ENCODE data around the gene URI1.

The URI1 gene

GRCh38 chr19:29971002-29971401 is 29.0 kb downstream of the URI1 start:
- DNase-seq (ENCODE audit: low read depth, low spot score) = no peak

DNA sequence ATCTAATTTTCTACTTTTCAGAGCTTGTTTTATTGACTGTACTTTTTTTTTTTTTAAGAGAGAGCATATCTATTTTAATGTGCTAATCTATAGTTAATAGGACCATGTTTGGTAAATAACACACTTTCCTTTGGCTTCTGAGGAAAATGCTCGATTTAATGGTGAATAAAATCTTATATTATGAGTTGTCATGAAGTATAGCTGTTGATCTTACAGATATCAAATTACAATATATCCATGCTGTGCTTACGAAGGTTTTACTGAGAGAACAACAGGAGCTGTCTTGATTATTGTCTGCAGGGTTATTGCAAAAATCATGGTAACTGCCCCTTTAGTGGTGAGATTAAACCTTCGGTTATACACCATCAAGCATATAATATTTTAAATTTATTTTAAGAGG is 29.6 kb downstream of the URI1 start:
- DNase-seq (ENCODE audit: low read depth, low spot score) = no peak

DNA sequence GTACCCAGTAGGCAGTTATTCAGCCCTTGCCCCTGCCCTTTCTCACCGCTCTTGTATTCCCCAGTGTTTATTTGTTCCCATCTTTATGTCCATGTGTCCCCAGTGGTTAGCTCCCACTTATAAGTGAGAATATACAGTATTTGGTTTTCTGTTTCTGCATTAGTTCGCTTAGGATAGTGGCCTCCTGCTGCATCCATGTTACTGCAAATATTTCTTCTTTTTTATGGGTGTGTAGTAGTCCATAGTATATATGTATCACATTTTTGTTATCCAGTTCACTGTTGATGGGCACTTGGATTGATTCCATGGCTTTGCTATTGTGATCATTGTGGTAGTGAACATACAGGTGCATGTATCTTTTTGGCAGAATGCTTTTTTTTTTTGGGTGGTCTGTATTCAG is 32.7 kb downstream of the URI1 start:
- no peak for DNase-seq (ENCODE audit: low read depth, low spot score)

- DNase-seq (ENCODE audit: low read depth, low spot score) = no peak
These were observed 34.3 kb downstream of the URI1 start for GRCh38 chr19:29976151-29976943.

- no peak for DNase-seq (ENCODE audit: low read depth, low spot score)
These were observed 36.0 kb downstream of the URI1 start for GRCh38 chr19:29978080-29978479.

GRCh38 chr19:29983568-29983967 is 41.5 kb downstream of the URI1 start:
- DNase-seq (ENCODE audit: low read depth, low spot score) = no peak

DNA sequence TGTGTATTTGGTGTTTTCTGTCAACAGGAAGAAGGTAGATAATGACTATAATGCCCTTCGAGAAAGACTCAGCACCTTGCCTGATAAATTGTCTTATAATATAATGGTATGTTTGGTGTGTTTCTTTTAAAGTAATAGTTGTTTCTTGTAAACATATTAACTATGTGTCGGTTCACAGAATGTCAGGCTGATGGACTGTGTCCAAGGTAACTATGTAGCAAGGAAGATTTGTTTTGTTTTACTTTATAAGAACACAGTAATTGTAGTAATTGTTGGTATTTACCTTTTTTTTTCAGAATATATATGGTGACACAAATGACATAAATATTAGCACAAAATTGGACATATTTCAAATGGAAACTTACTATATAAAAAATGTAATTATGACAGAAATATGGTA is 43.2 kb downstream of the URI1 start:
- no peak for DNase-seq (ENCODE audit: low read depth, low spot score)

GRCh38 chr19:29988351-29988750 is 46.3 kb downstream of the URI1 start:
- peak; percentile 22 for DNase-seq (ENCODE audit: low read depth, low spot score)

DNA sequence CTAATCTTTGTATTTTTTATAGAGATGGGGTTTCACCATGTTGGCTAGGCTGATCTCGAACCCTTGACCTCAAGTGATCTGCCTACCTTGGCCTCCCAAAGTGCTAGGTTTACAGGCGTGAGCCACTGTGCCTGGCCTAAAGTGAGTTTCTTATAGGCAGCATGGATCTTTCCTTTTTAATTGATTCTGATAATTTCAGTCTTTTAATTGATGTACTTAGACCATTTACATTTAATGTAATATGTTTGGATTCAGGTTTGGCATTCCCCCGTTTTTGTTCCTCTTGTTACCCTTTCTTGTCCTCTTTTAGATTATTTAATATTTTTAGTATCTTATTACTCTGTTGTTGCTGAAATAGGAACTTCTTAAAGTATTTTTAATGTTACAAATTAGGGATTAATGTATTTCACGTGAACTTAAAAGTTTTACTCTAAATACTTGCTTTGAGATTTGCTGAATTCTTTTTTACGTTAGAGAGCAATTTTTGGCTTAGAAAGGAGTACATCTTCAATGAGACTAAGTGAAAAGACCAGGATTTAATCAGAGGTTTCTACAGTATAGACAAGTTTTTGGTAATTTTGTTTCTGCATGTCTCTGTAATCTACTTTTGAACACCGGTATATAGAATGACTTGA is 50.3 kb downstream of the URI1 start:
- no peak for DNase-seq (ENCODE audit: low read depth, low spot score)

- DNase-seq (ENCODE audit: low read depth, low spot score) = no peak
These were observed 57.5 kb downstream of the URI1 start for GRCh38 chr19:29999490-29999889.

GRCh38 chr19:30000862-30001261 is 58.8 kb downstream of the URI1 start:
- no peak for DNase-seq (ENCODE audit: low read depth, low spot score)

DNA sequence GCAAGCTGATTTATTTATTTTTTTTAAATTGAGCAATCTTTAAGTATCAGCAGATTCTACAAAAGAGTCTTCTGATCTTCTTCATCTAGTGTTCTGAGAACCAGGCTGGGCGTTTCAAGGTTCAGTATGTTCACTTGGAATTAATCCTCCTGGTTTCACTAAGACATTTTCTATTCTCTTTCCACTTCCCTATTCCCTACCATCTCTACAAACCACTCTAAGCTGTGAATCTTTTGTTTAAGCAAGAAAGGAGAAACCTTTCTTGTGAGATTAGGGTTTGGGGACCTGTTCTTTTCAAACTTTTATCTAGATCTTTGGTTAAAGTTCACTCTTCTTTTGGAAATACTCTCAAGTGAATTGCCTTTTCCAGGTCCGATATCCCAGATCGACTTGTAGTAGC is 59.3 kb downstream of the URI1 start:
- no peak for DNase-seq (ENCODE audit: low read depth, low spot score)

DNA sequence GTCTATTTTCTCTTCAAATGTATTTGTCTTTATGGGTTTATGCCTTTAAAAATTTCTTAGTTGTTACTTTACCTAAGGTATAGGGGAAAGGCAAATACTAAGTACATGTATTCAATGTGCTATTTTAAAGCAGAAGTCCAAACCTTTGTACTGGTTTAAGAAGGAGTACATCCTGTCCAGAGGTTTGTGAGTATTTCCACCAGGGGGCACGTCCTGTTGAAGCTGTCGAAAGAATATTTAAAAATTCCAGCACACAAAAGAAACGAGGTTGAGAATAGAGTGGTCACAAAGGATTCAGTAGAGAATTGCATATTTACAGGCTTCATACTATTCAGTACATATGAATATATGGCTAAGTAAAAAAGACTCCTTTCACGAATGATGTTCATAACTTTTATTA is 59.8 kb downstream of the URI1 start:
- DNase-seq (ENCODE audit: low read depth, low spot score) = no peak

GRCh38 chr19:30003866-30004265 is 61.8 kb downstream of the URI1 start:
- no peak for DNase-seq (ENCODE audit: low read depth, low spot score)

DNA sequence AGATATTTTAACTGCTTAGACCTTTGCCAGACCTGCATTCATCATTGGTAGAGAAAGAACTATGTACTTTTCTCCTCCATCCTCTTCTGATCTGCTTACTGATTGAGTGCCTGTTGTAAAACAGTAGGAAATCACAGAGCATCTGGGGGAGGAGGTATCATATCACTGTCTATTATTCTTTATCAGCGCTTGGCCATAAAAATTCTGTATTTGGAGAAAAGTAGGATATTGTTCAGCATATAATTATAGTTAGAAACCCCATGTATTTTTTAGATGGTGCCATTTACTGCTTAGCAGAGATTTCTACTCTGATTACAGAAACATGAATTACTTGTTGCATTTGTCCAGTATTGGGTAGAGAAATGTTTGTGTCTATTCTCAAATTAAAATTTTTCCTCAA is 62.4 kb downstream of the URI1 start:
- DNase-seq (ENCODE audit: low read depth, low spot score) = no peak

- no peak for DNase-seq (ENCODE audit: low read depth, low spot score)
These were observed 64.2 kb downstream of the URI1 start for GRCh38 chr19:30006207-30006606.

GRCh38 chr19:30008169-30008568 is 66.1 kb downstream of the URI1 start:
- DNase-seq (ENCODE audit: low read depth, low spot score) = no peak

DNA sequence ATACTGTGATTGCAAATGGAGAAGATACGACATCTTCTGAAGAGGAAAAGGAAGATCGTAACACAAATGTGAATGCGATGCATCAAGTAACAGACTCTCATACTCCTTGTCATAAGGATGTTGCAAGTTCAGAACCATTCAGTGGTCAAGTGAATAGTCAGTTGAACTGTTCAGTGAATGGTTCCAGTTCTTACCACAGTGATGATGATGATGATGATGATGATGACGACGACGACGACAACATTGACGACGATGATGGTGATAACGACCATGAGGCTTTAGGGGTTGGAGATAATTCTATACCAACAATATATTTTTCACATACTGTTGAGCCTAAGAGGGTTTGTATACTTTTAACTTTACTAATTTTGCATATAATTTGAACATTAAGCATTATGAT is 67.0 kb downstream of the URI1 start:
- DNase-seq (ENCODE audit: low read depth, low spot score) = no peak

DNA sequence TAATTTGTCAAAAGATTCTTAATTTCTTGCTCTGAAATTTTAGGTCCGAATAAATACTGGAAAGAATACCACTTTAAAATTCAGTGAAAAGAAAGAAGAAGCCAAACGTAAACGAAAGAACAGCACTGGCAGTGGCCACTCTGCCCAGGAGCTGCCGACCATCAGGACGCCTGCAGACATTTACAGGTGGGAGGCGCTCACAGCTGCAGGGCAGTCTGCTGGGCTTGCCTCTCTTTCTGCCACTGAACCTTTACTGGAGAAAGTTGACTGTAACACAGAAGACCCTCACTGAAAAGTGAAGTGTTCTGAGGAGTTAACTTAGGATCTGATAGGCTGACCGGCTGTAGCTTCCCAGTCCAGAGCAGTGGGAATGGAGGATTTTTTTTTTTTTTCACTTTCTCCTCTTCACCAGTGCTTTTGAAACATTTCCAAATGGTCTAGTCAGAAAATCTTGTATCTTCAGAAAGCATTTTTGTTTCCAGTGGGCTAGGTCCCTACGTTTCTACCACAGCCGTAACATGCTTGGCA is 69.1 kb downstream of the URI1 start:
- DNase-seq (ENCODE audit: low read depth, low spot score) = peak; percentile 56

DNA sequence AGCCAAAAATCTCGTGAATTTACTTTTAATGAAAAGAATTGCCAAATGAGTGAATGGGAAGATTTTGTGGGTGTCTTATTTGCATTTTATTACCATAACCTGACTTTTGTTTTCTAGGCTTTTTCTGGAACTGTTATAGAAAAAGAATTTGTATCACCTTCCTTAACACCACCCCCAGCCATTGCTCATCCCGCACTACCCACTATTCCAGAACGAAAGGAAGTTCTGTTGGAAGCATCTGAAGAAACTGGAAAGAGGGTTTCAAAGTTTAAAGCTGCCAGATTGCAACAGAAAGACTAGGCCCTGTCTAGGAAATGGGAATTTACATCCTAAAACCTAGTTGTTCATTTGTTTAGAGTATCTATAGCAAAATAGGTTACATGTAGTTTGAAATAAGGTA is 72.7 kb downstream of the URI1 start:
- DNase-seq (ENCODE audit: low read depth, low spot score) = no peak

- DNase-seq (ENCODE audit: low read depth, low spot score) = no peak
These were observed 75.1 kb downstream of the URI1 start for GRCh38 chr19:30017172-30017571.

DNA sequence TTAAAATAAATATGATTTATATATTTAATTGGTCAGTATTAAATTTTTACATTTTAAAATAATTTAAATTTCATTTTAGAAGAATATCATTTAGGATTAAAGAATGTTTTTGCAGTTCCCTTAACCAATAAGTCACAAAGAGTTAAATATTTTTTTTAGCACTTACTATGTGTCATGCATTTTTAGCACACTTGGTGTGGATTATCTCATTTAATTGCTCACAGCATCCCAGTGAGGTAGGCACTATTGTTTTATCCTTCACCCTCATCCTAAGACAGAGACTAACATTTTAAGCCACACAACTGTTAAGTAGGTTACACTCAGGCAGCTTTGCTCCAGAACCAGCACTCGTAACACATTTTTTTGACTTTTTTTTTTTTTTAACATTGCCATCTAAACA is 78.2 kb downstream of the URI1 start:
- no peak for DNase-seq (ENCODE audit: low read depth, low spot score)

DNA sequence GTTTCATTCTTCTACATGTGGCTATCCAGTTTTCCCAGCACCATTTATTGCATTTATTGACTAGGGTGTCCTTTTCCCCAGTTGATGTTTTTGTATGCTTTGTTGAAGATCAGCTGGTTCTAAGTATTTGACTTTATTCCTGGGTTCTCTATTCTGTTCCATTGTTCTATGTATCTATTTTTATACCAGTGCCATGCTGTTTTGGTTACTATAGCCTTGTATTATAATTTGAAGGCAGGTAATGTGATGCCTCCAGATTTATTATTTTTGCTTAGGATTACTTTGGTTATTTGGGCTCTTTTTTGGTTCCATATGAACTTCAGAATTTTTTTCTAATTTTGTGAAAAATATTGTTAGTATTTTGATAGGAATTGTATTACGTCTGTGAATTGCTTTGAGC is 80.6 kb downstream of the URI1 start:
- no peak for DNase-seq (ENCODE audit: low read depth, low spot score)
